Measurements from ENCODE around the gene GGCT. TPM values are rescaled to one million over a fixed set of nuclear protein-coding genes. Genes with fewer than 3 reads are reported as not detected.

Gene GGCT
- total RNA-seq, 2 experiments from 2014 or later = 6.3 to 6.6 TPM

DNA sequence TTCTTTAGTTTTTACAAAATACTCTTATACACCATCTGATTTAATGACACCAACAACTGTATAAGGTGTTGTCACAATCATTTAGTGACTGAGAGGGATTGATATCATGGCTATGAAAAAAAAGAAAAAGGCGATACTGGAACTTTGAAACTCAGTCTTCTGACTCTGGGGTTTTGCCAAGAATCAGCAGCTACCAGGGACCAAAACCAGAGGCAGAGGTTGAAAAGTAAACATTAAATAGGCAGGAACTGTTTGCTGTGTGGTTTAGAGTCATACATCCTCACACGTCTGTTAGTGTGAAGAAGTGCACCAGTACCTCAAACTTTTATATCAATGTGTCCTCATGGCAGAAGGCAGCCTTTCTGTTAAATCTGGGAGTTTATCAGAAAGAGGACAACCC, 19.9 kb upstream of the GGCT start:
- no peaks in the 10 kb centered on the region for H3K27me3 Mint-ChIP-seq
- no peaks in the 10 kb centered on the region for H3K9me3 Mint-ChIP-seq
- TF ChIP-seq, protein P1, sequence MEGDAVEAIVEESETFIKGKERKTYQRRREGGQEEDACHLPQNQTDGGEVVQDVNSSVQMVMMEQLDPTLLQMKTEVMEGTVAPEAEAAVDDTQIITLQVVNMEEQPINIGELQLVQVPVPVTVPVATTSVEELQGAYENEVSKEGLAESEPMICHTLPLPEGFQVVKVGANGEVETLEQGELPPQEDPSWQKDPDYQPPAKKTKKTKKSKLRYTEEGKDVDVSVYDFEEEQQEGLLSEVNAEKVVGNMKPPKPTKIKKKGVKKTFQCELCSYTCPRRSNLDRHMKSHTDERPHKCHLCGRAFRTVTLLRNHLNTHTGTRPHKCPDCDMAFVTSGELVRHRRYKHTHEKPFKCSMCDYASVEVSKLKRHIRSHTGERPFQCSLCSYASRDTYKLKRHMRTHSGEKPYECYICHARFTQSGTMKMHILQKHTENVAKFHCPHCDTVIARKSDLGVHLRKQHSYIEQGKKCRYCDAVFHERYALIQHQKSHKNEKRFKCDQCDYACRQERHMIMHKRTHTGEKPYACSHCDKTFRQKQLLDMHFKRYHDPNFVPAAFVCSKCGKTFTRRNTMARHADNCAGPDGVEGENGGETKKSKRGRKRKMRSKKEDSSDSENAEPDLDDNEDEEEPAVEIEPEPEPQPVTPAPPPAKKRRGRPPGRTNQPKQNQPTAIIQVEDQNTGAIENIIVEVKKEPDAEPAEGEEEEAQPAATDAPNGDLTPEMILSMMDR (IDR thresholded peaks at IDR 0.05) = no peak
- ChIA-PET CTCF (no interaction called here), POLR2A (no interaction called here)
- no peak overlapping the region for H3K4me3 Mint-ChIP-seq
- intact Hi-C loops (cut with DNase I, micrococcal nuclease) = no loop called here
- H3K27ac Mint-ChIP-seq = no peak overlapping the region
- no peaks in the 10 kb centered on the region for H3K4me1 Mint-ChIP-seq (ENCODE audit: low read depth)
- DNase-seq (no peak), ATAC-seq (ENCODE audit: poor library complexity) (no peak)
- peaks cover 6% of the 10 kb centered on the region for H3K36me3 ChIP-seq (ENCODE audit: insufficient read depth, low read length)
- H3K4me1 ChIP-seq (ENCODE audit: insufficient read depth, low read length) = no peaks in the 10 kb centered on the region
- peaks cover 7% of the 10 kb centered on the region for H3K36me3 Mint-ChIP-seq (ENCODE audit: low read depth)
- no peaks in the 10 kb centered on the region for H3K27me3 ChIP-seq (ENCODE audit: control insufficient read depth in 1 of 2, insufficient read depth in 2 of 2, low read length in 2 of 2)
- no peaks in the 10 kb centered on the region for H3K9me3 ChIP-seq (ENCODE audit: control insufficient read depth in 1 of 2, insufficient read depth in 1 of 2, low read length in 2 of 2)
- H3K27ac ChIP-seq (ENCODE audit: low read depth in 1 of 2, low read length in 2 of 2) = no peak overlapping the region
- no peak overlapping the region for H3K4me3 ChIP-seq (ENCODE audit: low read length)

DNA sequence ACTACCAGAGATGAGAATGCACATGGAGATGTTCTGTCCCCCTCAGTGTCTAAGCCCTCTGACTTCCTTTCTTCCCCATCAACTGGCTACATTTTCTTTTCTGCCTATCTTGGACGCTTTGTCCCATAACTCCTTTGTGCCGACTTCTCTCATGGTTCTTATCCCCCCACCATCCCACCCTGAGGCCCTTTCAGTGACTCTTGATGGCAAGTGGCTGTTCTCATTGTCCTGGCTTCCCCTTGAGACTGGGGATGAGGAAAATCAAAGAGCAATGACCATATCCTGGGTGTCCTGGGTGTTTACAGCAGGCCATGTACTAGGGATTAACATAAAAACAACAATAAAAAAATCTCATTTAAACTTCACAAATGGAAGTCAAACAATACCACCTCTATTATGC, 18.8 kb upstream of the GGCT start:
- no peaks in the 10 kb centered on the region for H3K4me1 Mint-ChIP-seq (ENCODE audit: low read depth)
- peaks cover 6% of the 10 kb centered on the region for H3K36me3 ChIP-seq (ENCODE audit: insufficient read depth, low read length)
- H3K4me3 ChIP-seq (ENCODE audit: low read length) = no peak overlapping the region
- H3K27ac ChIP-seq (ENCODE audit: low read depth in 1 of 2, low read length in 2 of 2) = no peak overlapping the region
- no peak overlapping the region for H3K4me3 Mint-ChIP-seq
- no peak overlapping the region for H3K27ac Mint-ChIP-seq
- intact Hi-C loops (cut with DNase I, micrococcal nuclease) = no loop called here
- no peaks in the 10 kb centered on the region for H3K4me1 ChIP-seq (ENCODE audit: insufficient read depth, low read length)
- ChIA-PET CTCF (no interaction called here), POLR2A (no interaction called here)
- no peaks in the 10 kb centered on the region for H3K9me3 Mint-ChIP-seq
- H3K9me3 ChIP-seq (ENCODE audit: control insufficient read depth in 1 of 2, insufficient read depth in 1 of 2, low read length in 2 of 2) = no peaks in the 10 kb centered on the region
- DNase-seq = no peak
- H3K27me3 ChIP-seq (ENCODE audit: control insufficient read depth in 1 of 2, insufficient read depth in 2 of 2, low read length in 2 of 2) = no peaks in the 10 kb centered on the region
- ATAC-seq (ENCODE audit: poor library complexity) = no peak
- TF ChIP-seq, protein P1 (IDR thresholded peaks at IDR 0.05) = no peak
- no peaks in the 10 kb centered on the region for H3K27me3 Mint-ChIP-seq
- peaks cover 7% of the 10 kb centered on the region for H3K36me3 Mint-ChIP-seq (ENCODE audit: low read depth)

DNA sequence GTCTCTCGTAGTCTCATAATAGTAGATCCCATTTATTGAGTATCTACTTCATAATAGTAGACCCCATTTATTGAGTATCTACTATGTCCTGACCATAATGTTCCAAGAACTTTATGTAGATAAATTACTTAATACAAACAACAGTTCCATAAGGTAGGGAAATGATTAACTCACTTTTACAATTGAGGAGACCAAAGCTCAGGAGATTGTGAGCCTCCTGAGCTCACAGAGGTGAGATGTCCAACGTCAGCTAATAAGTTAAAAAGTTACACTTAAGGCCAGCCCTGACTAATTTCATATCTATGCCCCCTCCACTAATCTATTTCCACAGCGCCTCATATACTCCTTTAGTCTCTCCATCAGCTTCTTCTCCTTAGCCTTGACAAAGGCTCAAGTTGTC, 17.5 kb upstream of the GGCT start:
- no peak for DNase-seq
- peaks cover 6% of the 10 kb centered on the region for H3K36me3 ChIP-seq (ENCODE audit: insufficient read depth, low read length)
- no peaks in the 10 kb centered on the region for H3K9me3 ChIP-seq (ENCODE audit: control insufficient read depth in 1 of 2, insufficient read depth in 1 of 2, low read length in 2 of 2)
- ChIA-PET POLR2A (no interaction called here), CTCF (interaction anchor here (1.9 kb wide), 1 partner anchor 12 kb away, joined by 6 read pairs; no protein-coding TSS in a partner anchor)
- H3K4me1 Mint-ChIP-seq (ENCODE audit: low read depth) = no peaks in the 10 kb centered on the region
- H3K27ac ChIP-seq (ENCODE audit: low read depth in 1 of 2, low read length in 2 of 2) = no peak overlapping the region
- intact Hi-C loops (cut with DNase I, micrococcal nuclease) = no loop called here
- H3K9me3 Mint-ChIP-seq = no peaks in the 10 kb centered on the region
- ATAC-seq (ENCODE audit: poor library complexity) = no peak
- TF ChIP-seq, protein P1 (IDR thresholded peaks at IDR 0.05) = no peak
- no peak overlapping the region for H3K4me3 Mint-ChIP-seq
- no peaks in the 10 kb centered on the region for H3K4me1 ChIP-seq (ENCODE audit: insufficient read depth, low read length)
- H3K27me3 ChIP-seq (ENCODE audit: control insufficient read depth in 1 of 2, insufficient read depth in 2 of 2, low read length in 2 of 2) = no peaks in the 10 kb centered on the region
- H3K27me3 Mint-ChIP-seq = no peaks in the 10 kb centered on the region
- H3K27ac Mint-ChIP-seq = no peak overlapping the region
- H3K36me3 Mint-ChIP-seq (ENCODE audit: low read depth) = peaks cover 7% of the 10 kb centered on the region
- no peak overlapping the region for H3K4me3 ChIP-seq (ENCODE audit: low read length)
